ENCODE results near the gene MALT1.

MALT1 gene

DNA sequence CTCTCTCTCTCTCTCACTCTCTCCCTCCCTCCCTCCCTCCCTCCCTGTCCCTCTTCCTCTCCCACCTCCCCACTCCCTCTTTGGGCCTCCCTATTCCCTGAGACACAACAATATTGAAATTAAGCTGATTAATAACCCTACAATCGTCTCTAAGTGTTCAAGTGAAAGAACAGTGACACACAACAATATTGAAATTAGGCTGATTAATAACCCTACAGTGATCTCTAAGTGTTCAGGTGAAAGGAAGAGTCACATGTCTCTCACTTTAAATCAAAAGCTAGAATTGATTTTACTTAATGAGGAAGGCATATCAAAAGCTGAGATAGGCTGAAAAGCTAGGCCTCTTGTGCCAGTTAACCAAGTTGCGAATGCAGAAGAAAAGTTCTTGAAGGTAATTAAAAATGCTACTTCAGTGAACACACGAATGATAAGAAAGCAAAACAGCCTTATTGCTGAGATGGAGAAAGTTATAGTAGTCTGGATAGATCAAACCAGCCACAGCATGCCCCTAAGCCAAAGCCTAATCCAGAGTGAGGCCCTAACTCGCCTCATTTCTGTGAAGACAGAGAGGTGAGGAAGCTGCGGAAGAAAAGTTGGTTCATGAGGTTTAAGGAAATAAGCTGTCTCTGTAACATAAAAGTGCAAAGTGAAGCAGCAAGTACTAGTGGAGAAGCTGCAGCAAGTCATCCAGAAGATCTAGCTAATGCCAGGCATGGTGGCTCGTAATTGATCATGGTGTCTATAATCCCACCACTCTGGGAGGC is 21.3 kb downstream of the MALT1 start:
- no peak for DNase-seq

DNA sequence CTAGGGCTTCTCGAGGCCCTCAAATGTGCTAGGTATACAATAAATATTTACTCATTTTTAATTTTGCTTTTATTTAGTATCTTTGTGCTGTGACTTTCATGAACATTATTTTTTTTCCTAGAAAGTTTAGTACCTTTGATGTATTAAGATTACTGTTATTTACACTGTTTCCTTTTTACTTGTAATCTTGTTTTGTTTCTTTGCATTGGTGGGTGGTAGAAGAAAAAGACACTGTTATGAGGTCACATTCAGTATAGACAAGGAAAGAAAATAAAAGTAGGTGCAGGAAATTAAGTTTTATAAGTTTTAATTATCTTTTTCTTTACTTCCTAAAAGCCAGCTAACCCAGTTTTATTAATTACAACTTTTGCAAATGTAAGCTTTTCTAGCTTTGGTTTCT is 23.0 kb downstream of the MALT1 start:
- no peak for DNase-seq

DNA sequence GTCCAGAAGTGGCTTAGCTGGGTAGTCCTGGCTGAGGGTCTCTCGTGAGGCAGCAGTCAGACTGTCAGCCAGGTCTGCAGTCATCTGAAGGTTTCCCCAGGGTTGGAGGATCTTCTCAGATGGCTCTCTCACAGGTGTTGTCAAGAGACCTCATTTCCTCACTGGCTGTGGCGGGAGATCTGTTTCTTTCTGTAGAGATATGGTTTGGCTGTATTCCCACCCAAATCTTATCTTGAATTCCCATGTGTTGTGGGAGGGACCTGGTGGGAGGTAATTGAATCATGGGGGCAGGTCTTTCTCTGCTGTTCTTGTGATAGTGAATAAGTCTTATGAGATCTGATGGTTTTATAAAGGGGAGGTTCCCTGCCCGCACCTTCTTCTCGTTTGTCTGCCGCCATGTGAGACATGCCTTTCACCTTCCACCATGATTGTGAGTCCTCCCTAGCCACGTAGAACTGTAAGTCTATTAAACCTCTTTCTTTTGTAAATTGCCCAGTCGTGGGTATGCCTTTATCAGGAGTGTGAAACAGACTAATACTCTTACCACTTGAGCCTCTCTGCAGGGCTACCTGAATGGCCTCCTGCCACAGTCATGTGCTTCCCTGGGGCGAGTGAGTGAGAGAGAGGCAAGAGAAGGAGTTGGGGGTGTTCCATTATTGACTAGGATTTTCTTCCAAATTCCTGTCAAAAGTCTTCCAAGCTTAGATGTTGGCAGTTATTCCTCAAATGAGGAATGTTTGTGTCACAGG is 23.6 kb downstream of the MALT1 start:
- no peak for DNase-seq

DNA sequence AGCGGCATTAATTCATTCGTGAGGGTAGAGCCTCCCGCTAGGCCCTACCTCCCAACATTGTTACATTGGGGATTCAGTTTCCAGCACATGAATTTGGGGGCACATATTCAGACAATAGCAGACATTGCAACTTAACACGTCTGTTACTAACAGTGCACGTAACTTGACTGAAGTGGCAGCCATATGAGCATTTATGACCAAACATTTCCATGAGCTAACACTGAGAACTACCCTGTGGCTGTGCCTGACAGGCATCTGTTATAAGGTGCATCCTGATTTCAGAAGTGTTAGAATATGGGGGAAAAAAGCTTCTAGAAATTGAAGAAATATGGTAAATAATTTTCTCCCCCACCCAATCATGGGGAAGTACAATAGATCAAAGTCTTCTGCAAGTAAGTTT is 24.5 kb downstream of the MALT1 start:
- no peak for DNase-seq

DNA sequence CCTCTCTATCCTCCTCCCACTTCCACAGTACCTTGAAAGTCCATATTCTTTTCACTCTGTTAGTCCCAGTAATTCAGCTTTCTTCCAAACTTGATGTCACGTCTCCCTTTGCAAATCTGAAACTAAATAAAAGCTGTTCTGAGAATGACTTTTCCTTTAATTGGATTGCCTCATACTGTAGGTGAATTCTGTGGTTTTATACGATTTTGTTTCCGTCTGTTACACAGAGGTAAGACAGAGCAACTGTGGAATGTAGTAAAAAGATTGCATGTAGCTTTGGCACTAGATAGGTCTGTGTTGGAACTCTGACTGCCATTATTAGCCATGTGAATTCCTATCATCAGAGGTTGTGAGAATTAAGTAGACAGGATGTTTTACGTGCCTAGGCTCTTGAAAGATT is 25.9 kb downstream of the MALT1 start:
- DNase-seq, result no peak

DNA sequence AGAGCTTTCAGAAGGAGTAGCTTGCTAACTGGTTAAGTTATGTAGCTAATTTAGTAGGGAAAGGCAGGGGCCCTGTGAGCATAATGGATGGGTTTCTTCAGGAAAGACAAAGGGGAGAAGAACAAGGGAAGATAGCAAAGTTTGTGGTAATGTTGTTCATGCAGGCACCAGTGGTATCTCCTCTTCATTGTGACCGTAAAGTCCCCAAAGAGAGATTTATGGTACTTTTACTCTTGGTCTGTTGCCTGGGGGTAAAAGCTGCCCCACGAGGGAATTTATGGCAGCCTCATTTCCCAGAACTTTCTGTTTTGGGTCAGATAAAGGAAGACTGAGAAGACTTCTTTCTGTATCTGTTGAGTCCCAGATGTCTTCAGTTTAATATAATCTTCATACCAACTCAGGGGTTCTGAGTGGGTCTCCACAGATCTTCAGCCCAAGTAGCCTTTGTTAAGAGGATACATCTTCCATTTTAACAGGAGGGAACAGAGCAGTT is 27.5 kb downstream of the MALT1 start:
- DNase-seq, result no peak

DNA sequence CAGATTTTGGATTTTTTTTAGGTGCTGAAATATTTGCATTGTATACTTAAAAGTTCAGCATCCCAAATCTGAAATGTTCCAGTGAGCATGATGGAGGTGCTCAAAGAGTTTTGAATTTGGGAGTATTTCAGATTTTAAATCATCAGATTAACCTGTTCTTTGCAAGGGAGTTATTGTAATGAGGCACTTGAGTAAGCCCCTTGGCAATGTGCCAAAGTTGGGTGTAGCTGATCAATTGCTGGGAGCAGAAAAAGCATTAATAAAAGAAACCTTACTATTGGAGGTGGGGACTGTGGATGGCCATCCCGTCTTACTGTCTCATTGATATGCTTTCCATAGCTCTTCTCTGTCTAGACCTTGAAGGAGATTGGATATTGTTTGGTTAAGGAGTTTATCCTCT is 28.3 kb downstream of the MALT1 start:
- no peak for DNase-seq

DNA sequence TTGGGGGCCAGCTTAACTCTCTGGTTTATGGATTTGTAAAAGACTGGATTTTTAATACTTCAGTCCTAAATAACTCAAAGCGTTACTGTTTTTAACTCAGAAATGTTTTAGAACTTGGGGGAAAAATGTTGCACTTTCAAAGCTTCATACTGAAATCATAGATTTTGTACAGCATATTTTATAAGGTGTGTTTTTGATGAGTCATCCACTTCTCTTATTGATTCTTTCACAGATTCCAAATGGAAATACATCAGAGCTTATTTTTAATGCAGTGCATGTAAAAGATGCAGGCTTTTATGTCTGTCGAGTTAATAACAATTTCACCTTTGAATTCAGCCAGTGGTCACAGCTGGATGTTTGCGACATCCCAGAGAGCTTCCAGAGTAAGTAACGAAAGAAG is 28.9 kb downstream of the MALT1 start:
- no peak for DNase-seq

DNA sequence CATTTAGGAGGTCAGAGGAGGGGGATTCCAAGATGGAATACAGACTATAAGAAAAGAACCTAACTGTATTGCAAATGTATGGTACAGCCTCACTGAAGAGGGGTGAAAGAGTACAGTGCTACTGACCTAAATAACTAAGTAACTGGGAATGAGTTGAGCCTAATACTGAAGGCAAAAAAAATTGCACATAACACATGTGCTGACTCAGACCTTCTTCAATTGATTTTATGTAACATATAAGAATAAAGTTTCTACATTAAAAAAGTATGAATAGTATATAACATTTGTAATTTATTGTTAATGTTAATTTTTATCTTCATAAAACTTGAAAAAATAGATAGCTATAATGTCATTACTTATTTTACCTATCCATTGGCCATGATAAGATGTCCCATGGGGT is 41.7 kb downstream of the MALT1 start:
- no peak for DNase-seq

DNA sequence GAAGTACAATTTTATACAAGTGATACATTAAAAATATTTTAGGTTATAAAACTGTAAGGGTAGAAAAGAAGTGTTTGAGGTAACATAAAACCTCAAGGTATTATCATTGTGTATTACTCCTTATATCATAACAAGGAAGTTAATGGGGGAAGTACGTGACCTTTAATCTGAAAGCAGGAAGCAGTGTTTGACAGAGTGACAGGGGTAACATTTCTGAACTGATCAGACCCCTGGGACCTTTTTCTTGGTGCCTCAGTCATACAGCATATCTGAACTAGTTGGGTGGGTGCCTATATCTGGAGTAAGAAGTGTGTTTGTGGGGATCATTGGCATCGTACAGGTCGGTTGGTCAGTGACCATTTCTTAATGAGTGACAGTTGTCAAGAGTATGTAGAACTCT is 43.0 kb downstream of the MALT1 start:
- DNase-seq, result no peak

DNA sequence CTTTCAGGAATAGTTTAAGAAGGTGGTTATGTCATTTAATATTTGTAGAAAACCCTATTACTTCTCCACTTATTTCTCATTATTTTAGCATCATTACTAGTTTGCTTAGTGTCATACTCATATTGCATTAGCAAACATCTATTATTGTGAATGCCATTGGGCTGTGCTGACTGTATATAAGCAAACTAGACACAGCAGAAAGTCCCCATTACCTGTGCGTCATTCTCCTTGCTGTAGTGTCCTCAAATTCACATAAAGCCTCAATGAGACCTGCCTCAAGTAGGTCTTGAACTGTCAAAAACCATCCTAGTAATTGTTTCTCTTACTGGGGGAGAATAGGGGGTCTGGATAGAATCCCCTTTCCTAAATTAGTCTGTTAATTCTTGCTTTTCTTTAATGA is 43.6 kb downstream of the MALT1 start:
- DNase-seq, result no peak

DNA sequence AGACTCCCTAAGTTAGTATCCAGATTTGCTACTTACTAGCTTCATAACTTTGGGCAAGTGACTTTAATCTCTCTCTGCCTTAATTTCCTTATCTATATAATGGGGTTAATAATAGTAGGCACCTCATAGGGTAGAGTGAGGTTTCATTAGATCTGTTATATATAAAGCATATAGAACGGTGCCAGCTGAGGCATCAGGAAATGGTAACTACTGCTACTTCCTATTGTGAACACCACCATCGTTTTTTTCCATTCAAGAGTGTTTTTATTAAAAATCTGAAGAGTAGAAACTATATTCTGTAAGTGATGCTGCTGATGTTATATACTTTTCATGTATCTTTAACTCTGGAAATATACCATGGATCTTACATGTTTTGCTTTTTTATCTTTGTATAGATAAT is 44.3 kb downstream of the MALT1 start:
- DNase-seq, result no peak

DNA sequence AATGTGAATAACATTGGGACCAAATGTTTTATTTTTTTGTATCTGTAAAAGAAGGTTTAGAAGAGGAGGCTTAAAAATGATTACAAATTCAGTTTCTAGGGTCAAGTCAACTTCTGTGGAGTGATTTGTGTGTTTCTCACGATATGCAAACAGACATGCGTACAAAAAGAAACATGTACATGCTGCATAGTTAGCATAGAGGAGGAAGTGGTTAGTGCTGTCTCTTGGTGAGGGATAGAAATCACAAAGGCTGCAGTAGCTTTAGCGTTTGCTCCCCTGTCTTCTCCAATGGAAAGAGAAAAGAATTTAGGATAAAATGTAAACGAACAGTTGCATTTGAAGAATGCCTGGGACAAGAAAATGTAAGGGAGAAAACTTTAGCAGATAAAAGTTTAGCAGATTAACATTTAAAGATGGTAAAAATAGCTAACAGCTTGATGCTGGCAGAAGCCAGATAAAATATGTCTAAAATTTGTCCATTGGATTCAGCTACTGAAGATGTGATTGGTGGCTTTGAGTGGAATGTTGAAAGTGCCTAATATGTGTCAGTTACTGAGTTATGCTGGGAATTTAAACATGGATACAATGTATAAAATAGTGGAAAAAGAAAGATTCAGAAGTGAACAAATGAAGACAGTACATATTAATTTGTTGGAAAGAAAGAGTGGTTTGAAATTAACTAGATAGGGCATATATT is 44.9 kb downstream of the MALT1 start:
- no peak for DNase-seq

DNA sequence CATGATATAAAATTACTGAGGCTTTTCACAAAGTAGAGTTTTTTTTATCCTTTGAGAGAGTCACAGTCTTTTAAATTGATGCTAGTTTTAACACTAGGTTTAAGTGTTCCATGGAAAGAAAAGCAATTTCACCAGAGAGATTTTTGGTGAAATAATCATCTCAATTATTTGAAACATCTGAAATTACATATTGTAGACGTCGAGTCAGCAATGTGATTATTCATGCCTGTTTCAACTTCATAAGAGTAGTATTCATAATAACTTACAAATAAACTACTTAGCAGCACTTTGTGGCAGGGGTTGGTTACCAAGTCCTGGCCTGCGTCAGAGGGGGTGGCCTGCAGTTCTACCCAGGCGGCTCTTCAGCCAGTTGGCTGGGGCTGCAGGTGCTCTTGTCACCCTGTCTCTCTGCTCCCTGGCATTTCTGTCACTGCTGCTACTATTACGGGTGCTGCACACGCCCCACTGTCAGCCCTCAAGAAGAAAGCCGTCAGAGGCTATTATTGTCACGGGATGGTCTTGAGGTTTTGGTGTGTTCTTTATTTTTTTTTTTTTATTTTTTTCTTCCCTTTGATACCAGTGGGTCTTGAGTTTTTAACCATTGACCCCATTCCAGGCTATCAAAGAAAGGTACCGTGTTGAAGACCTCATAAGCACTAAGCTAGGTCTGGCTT is 50.4 kb downstream of the MALT1 start:
- DNase-seq, result no peak

DNA sequence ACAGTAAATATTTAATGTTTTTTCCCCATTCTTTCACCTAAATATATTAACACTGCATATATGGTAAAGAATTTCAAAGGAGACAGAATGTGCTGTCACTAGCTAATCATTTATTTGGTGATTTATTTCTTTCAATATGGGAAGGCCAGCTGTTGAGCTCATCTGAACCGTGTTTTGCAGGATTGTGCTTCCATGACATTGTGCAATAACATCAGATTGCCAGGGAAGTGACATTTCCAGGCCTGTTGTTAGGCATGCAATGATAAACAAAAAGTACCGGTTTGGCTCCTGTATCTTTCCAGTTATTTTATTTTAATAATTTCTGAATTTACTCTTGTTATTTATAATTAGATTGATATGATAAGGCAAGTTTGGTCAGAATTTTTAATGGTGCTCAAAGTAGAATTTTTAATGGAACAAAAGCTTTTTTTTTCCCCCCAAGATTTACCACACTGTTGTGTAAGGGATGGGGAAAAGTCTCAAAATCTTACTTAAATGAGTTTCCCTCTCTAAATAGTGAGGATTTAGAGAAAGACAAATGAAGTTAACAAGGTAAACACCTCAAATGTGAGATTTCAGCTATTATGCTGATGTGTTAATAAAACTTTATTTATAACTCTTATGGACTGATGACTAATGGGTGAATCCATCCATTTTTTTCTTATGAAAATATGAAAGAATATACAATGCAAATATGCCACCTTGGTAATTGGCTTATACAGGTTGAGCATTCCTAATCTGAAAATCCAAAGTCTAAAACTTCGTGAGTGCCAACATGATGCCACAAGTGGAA is 52.7 kb downstream of the MALT1 start:
- no peak for DNase-seq

DNA sequence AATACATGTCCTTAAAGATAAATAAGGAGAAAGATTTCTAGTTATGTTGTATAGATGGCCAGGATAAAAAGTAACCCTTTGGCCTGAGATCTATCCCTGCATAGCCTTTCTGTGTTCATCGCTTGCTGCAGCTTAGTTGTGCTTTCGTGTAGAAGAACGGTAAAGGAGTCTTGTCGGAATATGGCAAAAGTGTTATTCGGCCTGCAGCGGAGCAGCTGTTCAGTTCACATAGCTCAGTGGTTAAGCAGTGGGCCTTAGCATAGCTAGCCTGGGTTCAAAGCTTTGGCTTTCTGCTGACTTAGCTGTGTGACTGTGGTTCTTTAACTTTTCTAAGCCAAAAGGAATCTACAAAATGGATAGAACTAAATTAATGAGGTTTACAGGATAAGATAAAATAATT is 55.4 kb downstream of the MALT1 start:
- no peak for DNase-seq

DNA sequence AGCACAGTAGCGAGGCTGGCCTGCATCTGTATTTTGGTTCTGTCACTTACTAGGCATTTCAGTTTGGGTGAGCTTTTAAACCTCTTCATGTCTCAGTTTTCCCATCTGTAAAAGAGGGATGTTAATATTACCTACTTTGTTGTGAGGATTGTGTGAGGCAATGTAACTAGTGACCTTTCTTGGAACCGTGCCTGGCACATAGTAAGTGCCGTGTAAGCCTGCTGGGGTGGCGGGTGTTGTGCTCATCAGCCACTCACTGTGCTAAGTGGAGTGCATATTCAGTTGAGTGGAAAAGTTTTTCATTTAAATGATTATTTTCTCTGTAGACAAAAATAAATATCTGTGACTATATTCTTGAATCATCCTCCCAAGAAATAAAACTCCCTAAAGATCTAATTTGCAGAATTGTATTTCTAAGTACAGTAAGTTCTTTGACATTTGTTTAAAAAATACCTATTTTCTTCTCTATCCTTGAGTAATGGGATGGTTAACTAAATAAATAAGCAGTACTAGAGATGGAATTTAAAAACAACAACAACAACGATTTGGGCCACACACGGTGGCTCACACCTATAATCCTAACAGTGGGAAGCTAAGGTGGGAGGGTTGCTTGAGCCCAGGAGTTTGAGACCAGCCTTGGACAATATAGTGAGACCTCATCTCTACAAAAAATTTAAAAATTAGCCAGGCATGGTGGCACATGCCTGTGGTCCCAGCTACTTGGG is 56.7 kb downstream of the MALT1 start:
- no peak for DNase-seq

DNA sequence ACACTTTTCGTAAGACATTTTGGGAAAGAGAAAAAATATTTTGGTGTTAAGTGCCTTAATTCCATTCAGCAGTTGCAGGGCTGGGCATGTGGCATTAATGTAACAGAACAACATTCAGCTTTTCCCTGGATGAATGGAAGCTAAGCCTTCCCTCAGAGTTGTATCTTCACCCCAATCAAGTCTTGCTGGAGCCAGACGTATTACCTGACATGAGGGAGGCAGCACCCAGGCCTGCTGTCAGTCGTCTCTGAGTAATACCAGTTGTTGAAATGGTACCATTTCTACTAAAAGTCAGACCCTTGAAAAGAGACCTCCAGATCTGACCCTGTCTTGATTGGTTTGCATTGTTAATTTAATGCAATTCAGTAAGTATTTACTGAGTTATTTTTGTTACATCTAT is 57.5 kb downstream of the MALT1 start:
- DNase-seq, result no peak

DNA sequence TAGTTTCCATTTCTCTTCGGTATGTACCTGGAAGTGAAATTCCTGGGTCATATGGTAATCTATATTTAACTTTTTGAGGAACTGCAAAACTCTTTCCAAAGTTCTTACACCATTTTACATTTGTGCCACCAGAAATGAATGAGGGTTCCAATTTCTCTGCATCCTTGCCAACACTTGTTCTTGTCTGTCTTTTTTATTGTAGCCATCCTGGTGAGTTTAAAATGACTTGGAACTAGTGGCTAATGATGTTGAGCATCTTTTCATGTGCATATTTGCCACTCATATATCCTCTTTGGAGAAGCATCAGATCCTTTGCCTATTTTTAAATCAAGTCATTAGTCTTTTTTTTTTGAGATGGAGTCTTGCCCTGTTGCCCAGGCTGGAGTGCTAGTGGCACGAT is 59.4 kb downstream of the MALT1 start:
- DNase-seq, result no peak

DNA sequence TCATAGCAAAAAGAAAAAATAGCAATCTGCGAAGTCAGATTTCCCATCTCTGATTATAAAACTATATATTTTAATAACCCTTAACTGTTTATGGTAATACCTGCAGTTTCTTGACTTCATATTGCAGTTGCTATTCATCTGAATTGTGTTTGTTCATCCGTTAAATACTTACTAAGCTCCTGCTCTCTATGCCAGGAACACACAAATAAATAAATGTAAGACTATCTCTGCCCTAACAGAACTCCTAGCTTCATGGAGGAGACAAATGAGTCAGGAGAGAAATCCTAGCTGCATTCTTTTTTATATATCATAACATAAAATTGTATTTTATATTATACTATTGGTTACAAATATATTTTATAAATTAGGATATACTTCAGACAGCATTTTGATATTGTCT is 61.2 kb downstream of the MALT1 start:
- no peak for DNase-seq

DNA sequence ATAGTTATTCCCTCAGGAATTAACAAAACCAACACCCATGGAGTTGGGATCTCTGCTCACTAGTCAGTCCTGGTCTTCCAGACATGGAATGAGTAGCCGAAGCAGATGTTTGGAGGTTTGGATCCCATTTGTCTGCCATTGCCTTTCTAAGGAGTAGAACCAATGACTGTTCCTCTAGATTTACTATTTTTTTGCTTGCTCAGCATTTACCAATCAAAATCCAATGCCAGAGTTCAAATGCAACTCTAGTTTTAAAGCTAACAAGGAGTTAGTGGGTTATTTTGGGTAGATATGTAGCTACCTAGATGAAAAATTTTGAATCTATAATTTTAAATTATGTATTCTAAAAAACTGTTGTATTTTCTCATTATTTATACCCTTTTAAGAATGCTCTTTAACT is 62.6 kb downstream of the MALT1 start:
- DNase-seq, result no peak

DNA sequence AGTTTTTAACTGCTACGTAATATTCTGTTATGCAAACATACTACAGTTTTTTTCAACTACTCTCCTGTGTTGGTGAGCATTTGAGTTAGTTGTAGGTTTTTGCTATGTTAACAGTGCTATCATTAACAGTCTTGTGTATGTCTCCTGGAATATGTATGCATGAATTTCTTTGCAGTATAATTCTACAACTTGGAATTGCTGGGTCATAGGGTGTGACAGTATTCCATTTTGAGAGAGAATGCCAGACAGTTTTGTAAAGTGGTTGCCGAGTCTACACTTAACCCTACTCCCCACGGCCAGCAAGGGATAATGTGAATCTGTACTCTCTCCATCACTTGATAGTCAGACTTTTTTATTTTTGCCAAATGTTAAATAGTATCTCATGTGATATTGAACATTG is 67.1 kb downstream of the MALT1 start:
- DNase-seq, result no peak
